ENCODE results near the gene MBTPS1.

DNA sequence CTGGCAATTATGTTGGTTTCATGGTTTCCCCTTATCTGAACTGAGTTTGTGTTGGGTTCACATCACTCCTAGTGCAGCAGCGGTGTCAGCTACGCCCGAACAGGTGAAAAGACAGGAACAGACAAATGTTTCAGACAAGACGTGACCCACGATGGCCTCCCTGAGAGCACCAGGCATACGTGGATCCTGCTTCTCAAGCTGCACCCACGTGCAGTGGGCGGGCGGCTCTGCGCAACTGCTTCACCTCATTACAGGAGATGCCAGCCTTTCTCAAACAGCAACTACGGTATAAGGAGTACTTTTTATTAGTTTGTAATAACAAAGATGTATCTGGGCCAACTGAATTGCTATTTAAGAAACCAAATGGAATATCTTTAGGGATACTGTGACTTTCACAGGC, 41.4 kb downstream of the MBTPS1 start:
- TF ChIP-seq POLR2A (IDR thresholded peaks at IDR 0.05) = no peak
- no peak for TF ChIP-seq POLR2AphosphoS5 (IDR thresholded peaks at IDR 0.05)
- TF ChIP-seq, protein P1, sequence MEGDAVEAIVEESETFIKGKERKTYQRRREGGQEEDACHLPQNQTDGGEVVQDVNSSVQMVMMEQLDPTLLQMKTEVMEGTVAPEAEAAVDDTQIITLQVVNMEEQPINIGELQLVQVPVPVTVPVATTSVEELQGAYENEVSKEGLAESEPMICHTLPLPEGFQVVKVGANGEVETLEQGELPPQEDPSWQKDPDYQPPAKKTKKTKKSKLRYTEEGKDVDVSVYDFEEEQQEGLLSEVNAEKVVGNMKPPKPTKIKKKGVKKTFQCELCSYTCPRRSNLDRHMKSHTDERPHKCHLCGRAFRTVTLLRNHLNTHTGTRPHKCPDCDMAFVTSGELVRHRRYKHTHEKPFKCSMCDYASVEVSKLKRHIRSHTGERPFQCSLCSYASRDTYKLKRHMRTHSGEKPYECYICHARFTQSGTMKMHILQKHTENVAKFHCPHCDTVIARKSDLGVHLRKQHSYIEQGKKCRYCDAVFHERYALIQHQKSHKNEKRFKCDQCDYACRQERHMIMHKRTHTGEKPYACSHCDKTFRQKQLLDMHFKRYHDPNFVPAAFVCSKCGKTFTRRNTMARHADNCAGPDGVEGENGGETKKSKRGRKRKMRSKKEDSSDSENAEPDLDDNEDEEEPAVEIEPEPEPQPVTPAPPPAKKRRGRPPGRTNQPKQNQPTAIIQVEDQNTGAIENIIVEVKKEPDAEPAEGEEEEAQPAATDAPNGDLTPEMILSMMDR (IDR thresholded peaks at IDR 0.05) = no peak
